HEK293 (cell line): ENCODE results near the gene C19orf18.

Source experiments
- CTCF ChIA-PET: fragments of 350-600 bp; formaldehyde crosslinking; extraction: SDS; loops from one replicate; lab custom pipeline; 2021; ENCODE audit warnings: antibody characterized with exemption; lab: Yijun Ruan, JAX
- POLR2A ChIA-PET: fragments of 300-600 bp; formaldehyde crosslinking; extraction: SDS; loops from one replicate; lab custom pipeline; 2020; ENCODE audit warnings: antibody characterized with exemption, inconsistent platforms; lab: Yijun Ruan, JAX
- H3K27ac ChIP-seq: fragments of 200-500 bp; sonication (Bioruptor generic); 2 replicates; pipeline ENCODE4 v1.5.1; 2014; ENCODE audit warnings: low read depth, low read length, control low read depth, inconsistent platforms; ENCODE audit errors: extremely low read depth
- H3K36me3 ChIP-seq, 2 experiments: fragments of 200-500 bp in 1 of 2; sonication (Bioruptor generic) in 1 of 2; 1 replicate in 1 of 2; 2 replicates in 1 of 2; pipeline ENCODE4 v1.5.1; 2014 to 2017; ENCODE audit warnings: inconsistent platforms in 2 of 2, low read length in 2 of 2; ENCODE audit not compliant: control insufficient read depth in 2 of 2, insufficient read depth in 1 of 2
- H3K4me1 ChIP-seq: fragments of 200-500 bp; sonication (Bioruptor generic); 2 replicates; pipeline ENCODE4 v1.5.1; 2014; ENCODE audit warnings: mild to moderate bottlenecking, low read length, inconsistent platforms; ENCODE audit not compliant: control insufficient read depth, insufficient read depth
- H3K4me3 ChIP-seq: 2 replicates; pipeline ENCODE4 v1.5.1; 2011; ENCODE audit warnings: low read depth, mild to moderate bottlenecking, control low read depth, low read length, moderate library complexity
- H3K9me3 ChIP-seq: fragments of 200-500 bp; sonication (Bioruptor generic); 2 replicates; pipeline ENCODE4 v1.5.1; 2014; ENCODE audit warnings: low read depth, low read length, inconsistent platforms; ENCODE audit not compliant: control insufficient read depth, insufficient read depth
- EGR2 ChIP-seq: fragments of 450-650 bp; formaldehyde crosslinking; IDR thresholded peaks from 2 replicates; pipeline ENCODE4 v1.5.1; 2016; ENCODE audit warnings: low read depth, missing biosample characterization, missing genetic modification characterization
- GLI2 ChIP-seq: fragments of 450-650 bp; formaldehyde crosslinking; IDR thresholded peaks from 2 replicates; pipeline ENCODE4; 2017; ENCODE audit warnings: missing biosample characterization, missing genetic modification characterization, low read depth, borderline replicate concordance
- HOXA7 ChIP-seq: sonication (generic); formaldehyde crosslinking; IDR thresholded peaks from 2 replicates; pipeline ENCODE4 v1.8.1; 2022; ENCODE audit warnings: missing genetic modification reagents, borderline replicate concordance
- KLF1 ChIP-seq: fragments of 450-650 bp; formaldehyde crosslinking; IDR thresholded peaks from 2 replicates; pipeline ENCODE4 v1.5.1; 2016; ENCODE audit warnings: missing biosample characterization, missing genetic modification characterization
- PRDM2 ChIP-seq: fragments of 450-650 bp; formaldehyde crosslinking; IDR thresholded peaks from 2 replicates; pipeline ENCODE4 v1.5.1; 2016; ENCODE audit warnings: missing biosample characterization, missing genetic modification characterization, borderline replicate concordance
- RBAK ChIP-seq: fragments of 450-650 bp; formaldehyde crosslinking; IDR thresholded peaks from 2 replicates; pipeline ENCODE4 v1.5.1; 2016; ENCODE audit warnings: missing biosample characterization, missing genetic modification characterization
- SCRT2 ChIP-seq: fragments of 450-650 bp; formaldehyde crosslinking; IDR thresholded peaks from 2 replicates; pipeline ENCODE4 v1.5.1; 2016; ENCODE audit warnings: missing biosample characterization, missing genetic modification characterization
- ZBTB44 ChIP-seq: fragments of 450-650 bp; IDR thresholded peaks from 2 replicates; pipeline ENCODE4 v1.5.1; 2018; ENCODE audit warnings: missing biosample characterization, mild to moderate bottlenecking, missing genetic modification characterization
- ZEB2 ChIP-seq: fragments of 450-650 bp; formaldehyde crosslinking; IDR thresholded peaks from 2 replicates; pipeline ENCODE4 v1.5.1; 2016; ENCODE audit warnings: missing biosample characterization, missing genetic modification characterization
- ZFP3 ChIP-seq: fragments of 450-650 bp; formaldehyde crosslinking; IDR thresholded peaks from 2 replicates; pipeline ENCODE4 v1.5.1; 2016; ENCODE audit warnings: low read depth, missing biosample characterization, missing genetic modification characterization
- ZIC2 ChIP-seq: fragments of 450-650 bp; formaldehyde crosslinking; IDR thresholded peaks from 2 replicates; pipeline ENCODE4 v1.5.1; 2016; ENCODE audit warnings: missing biosample characterization, missing genetic modification characterization
- ZNF175 ChIP-seq: fragments of 450-650 bp; formaldehyde crosslinking; IDR thresholded peaks from 2 replicates; pipeline ENCODE4 v1.5.1; 2016; ENCODE audit warnings: missing biosample characterization, missing genetic modification characterization
- ZNF19 ChIP-seq: fragments of 450-650 bp; formaldehyde crosslinking; IDR thresholded peaks from 2 replicates; pipeline ENCODE4; 2016; ENCODE audit warnings: missing biosample characterization, missing genetic modification characterization, low read depth
- ZNF221 ChIP-seq: fragments of 450-650 bp; formaldehyde crosslinking; IDR thresholded peaks from 2 replicates; pipeline ENCODE4 v1.5.1; 2017; ENCODE audit warnings: missing biosample characterization, missing genetic modification characterization, borderline replicate concordance
- ZNF266 ChIP-seq: fragments of 450-650 bp; formaldehyde crosslinking; IDR thresholded peaks from 2 replicates; pipeline ENCODE4 v1.5.1; 2016; ENCODE audit warnings: missing biosample characterization, missing genetic modification characterization, low read depth
- ZNF324 ChIP-seq: fragments of 450-650 bp; formaldehyde crosslinking; IDR thresholded peaks from 2 replicates; pipeline ENCODE4 v1.5.1; 2016; ENCODE audit warnings: missing biosample characterization, missing genetic modification characterization
- ZNF350 ChIP-seq: fragments of 450-650 bp; formaldehyde crosslinking; IDR thresholded peaks from 2 replicates; pipeline ENCODE4 v1.5.0; 2017; ENCODE audit warnings: missing biosample characterization, mild to moderate bottlenecking, missing genetic modification characterization
- ZNF394 ChIP-seq: fragments of 450-650 bp; formaldehyde crosslinking; IDR thresholded peaks from 2 replicates; pipeline ENCODE4 v1.5.1; 2016; ENCODE audit warnings: missing biosample characterization, missing genetic modification characterization, mild to moderate bottlenecking, moderate library complexity, borderline replicate concordance
- ZNF513 ChIP-seq: fragments of 450-650 bp; IDR thresholded peaks from 2 replicates; pipeline ENCODE4 v1.5.1; 2018; ENCODE audit warnings: missing biosample characterization, missing genetic modification characterization
- ZNF521 ChIP-seq: fragments of 450-650 bp; formaldehyde crosslinking; IDR thresholded peaks from 2 replicates; pipeline ENCODE4 v1.5.1; 2017; ENCODE audit warnings: missing biosample characterization, mild to moderate bottlenecking, missing genetic modification characterization
- ZNF530 ChIP-seq: fragments of 450-650 bp; formaldehyde crosslinking; IDR thresholded peaks from 2 replicates; pipeline ENCODE4 v1.5.1; 2016; ENCODE audit warnings: low read depth, missing biosample characterization, missing genetic modification characterization
- ZNF555 ChIP-seq: fragments of 450-650 bp; formaldehyde crosslinking; conservative IDR thresholded peaks from 2 replicates; pipeline ENCODE4 v1.5.1; 2017; ENCODE audit warnings: missing biosample characterization, mild to moderate bottlenecking, missing genetic modification characterization, inconsistent platforms
- ZNF585B ChIP-seq: fragments of 450-650 bp; formaldehyde crosslinking; IDR thresholded peaks from 2 replicates; pipeline ENCODE4 v1.5.1; 2016; ENCODE audit warnings: missing biosample characterization, missing genetic modification characterization
- ZNF654 ChIP-seq: fragments of 450-650 bp; formaldehyde crosslinking; IDR thresholded peaks from 2 replicates; pipeline ENCODE4 v1.5.1; 2016; ENCODE audit warnings: low read depth, missing biosample characterization, missing genetic modification characterization
- ZNF664 ChIP-seq: fragments of 450-650 bp; formaldehyde crosslinking; IDR thresholded peaks from 2 replicates; pipeline ENCODE4 v1.5.1; 2016; ENCODE audit warnings: missing biosample characterization, missing genetic modification characterization
- ZNF747 ChIP-seq: fragments of 450-650 bp; formaldehyde crosslinking; IDR thresholded peaks from 2 replicates; pipeline ENCODE4 v1.5.1; 2016; ENCODE audit warnings: missing biosample characterization, missing genetic modification characterization

The C19orf18 gene

GRCh38 chr19:58021541-58022282 is 47.4 kb upstream of the C19orf18 start:
- Histone ChIP-seq H3K36me3 (no peaks in the 10 kb centered on the region), H3K4me1 (no peaks in the 10 kb centered on the region), H3K9me3 (no peaks in the 10 kb centered on the region; the same call in 1 of the 2 replicates), H3K4me3 (no peak overlapping the region), H3K27ac (no peak overlapping the region)
- TF ChIP-seq ZNF175 (tag by site-specific recombination) (no peak), ZNF530 (tag by site-specific recombination) (no peak), RBAK (no peak), ZNF555 (tag by site-specific recombination) (no peak), KLF1 (tag by site-specific recombination) (no peak), ZNF654 (tag by site-specific recombination) (peak; percentile 11; the same call in 1 of the 2 replicates), ZNF19 (no peak), ZNF521 (tag by site-specific recombination) (no peak), SCRT2 (peak; percentile 51), GLI2 (no peak)
- ChIA-PET CTCF (interaction anchor here (0.6 to 0.8 kb wide), 5 partner anchors 11 to 134 kb away, joined by 3 to 7 read pairs (median 3); partner anchors contain the start of gene ZNF329), POLR2A (interaction anchor here (0.6 to 0.9 kb wide), 2 partner anchors 118 to 129 kb away, joined by 3 read pairs; partner anchors contain the start of gene ZNF329)

GRCh38 chr19:58020129-58020528 is 45.8 kb upstream of the C19orf18 start:
- Histone ChIP-seq H3K36me3 (no peaks in the 10 kb centered on the region), H3K9me3 (no peaks in the 10 kb centered on the region; the same call in 1 of the 2 replicates), H3K4me3 (no peak overlapping the region), H3K4me1 (no peaks in the 10 kb centered on the region), H3K27ac (no peak overlapping the region)
- CTCF ChIA-PET, result no interaction called here
- POLR2A ChIA-PET, result no interaction called here
- no peak for TF ChIP-seq ZNF664 (tag by site-specific recombination)
- no peak for TF ChIP-seq HOXA7
- no peak for TF ChIP-seq ZEB2
- no peak for TF ChIP-seq EGR2 (tag by site-specific recombination)
- no peak for TF ChIP-seq ZFP3 (tag by site-specific recombination)
- no peak for TF ChIP-seq ZIC2 (tag by site-specific recombination)
- no peak for TF ChIP-seq ZNF530 (tag by site-specific recombination)
- TF ChIP-seq ZNF585B (tag by site-specific recombination), result no peak
- TF ChIP-seq ZNF266, result no peak
- no peak for TF ChIP-seq ZNF513 (tag by site-specific recombination)
- no peak for TF ChIP-seq ZNF350 (tag by site-specific recombination)
- TF ChIP-seq ZNF221 (tag by site-specific recombination), result no peak
- TF ChIP-seq ZNF324 (tag by site-specific recombination), result no peak
- no peak for TF ChIP-seq ZNF394 (tag by site-specific recombination)
- TF ChIP-seq ZBTB44, result no peak
- no peak for TF ChIP-seq ZNF747 (tag by site-specific recombination)
- TF ChIP-seq KLF1 (tag by site-specific recombination), result no peak
- TF ChIP-seq PRDM2, result no peak
